Measurements from ENCODE around the gene GARNL3. TPM values are rescaled to one million over a fixed set of nuclear protein-coding genes. Genes with fewer than 3 reads are reported as not detected.

The GARNL3 gene
- total RNA-seq, 1 donor from 2014 or later = 32.0 TPM

- Histone ChIP-seq H3K27me3 (peaks cover 59% of the 10 kb centered on the region), H3K79me2 (ENCODE audit: low read depth) (no peaks in the 10 kb centered on the region), H3K4me2 (peak overlapping the region; percentile 96), H3K9me3 (ENCODE audit: low read depth) (no peaks in the 10 kb centered on the region), H4K20me1 (ENCODE audit: low read depth) (peaks cover 12% of the 10 kb centered on the region), H3K36me3 (no peaks in the 10 kb centered on the region), H3K9ac (no peak overlapping the region), H3K4me1 (no peaks in the 10 kb centered on the region), H3K27ac (no peak overlapping the region), H2AFZ (replicated peaks) (no peak overlapping the region), H3K4me3 (peak overlapping the region; percentile 74), H3F3A (ENCODE audit: low read depth) (peaks cover 29% of the 10 kb centered on the region)
- Mint-ChIP-seq H3K27ac (no peak overlapping the region), H3K9me3 (no peaks in the 10 kb centered on the region), H3K27me3 (ENCODE audit: insufficient read depth, low read depth) (peaks cover 17% of the 10 kb centered on the region), H3K4me3 (peak overlapping the region; percentile 84), H3K4me1 (peaks cover 3% of the 10 kb centered on the region), H3K36me3 (peaks cover 4% of the 10 kb centered on the region)
- DNase-seq (ENCODE audit: low spot score) = no peak
- TF ChIP-seq EZH2phosphoT487 (IDR thresholded peaks at IDR 0.05) = no peak
- TF ChIP-seq CTCF (IDR thresholded peaks at IDR 0.05) = no peak
- peak; percentile 60 for TF ChIP-seq EZH2 (IDR thresholded peaks at IDR 0.05)
These were observed 38.6 kb upstream of the GARNL3 start for GRCh38 chr9:127225801-127226625.

GRCh38 chr9:127229691-127230417 is 34.7 kb upstream of the GARNL3 start:
- Histone ChIP-seq H3K4me1 (no peaks in the 10 kb centered on the region), H3K27ac (no peak overlapping the region), H4K20me1 (ENCODE audit: low read depth) (peaks cover 12% of the 10 kb centered on the region), H3K79me2 (ENCODE audit: low read depth) (no peaks in the 10 kb centered on the region), H3K36me3 (no peaks in the 10 kb centered on the region), H3K4me2 (no peak overlapping the region), H3K4me3 (no peak overlapping the region), H2AFZ (replicated peaks) (no peak overlapping the region), H3K27me3 (peaks cover 30% of the 10 kb centered on the region), H3K9me3 (ENCODE audit: low read depth) (no peaks in the 10 kb centered on the region), H3K9ac (no peak overlapping the region), H3F3A (ENCODE audit: low read depth) (peaks cover 14% of the 10 kb centered on the region)
- no peak for DNase-seq (ENCODE audit: low spot score)
- H3K36me3 Mint-ChIP-seq = peaks cover 4% of the 10 kb centered on the region
- H3K27me3 Mint-ChIP-seq (ENCODE audit: insufficient read depth, low read depth) = peaks cover 3% of the 10 kb centered on the region
- H3K9me3 Mint-ChIP-seq = no peaks in the 10 kb centered on the region
- H3K4me3 Mint-ChIP-seq = no peak overlapping the region
- H3K27ac Mint-ChIP-seq = no peak overlapping the region
- H3K4me1 Mint-ChIP-seq = peaks cover 3% of the 10 kb centered on the region
- no peak for TF ChIP-seq EZH2 (IDR thresholded peaks at IDR 0.05)
- no peak for TF ChIP-seq CTCF (IDR thresholded peaks at IDR 0.05)

- TF ChIP-seq EZH2 (IDR thresholded peaks at IDR 0.05) = no peak
- TF ChIP-seq EZH2phosphoT487 (IDR thresholded peaks at IDR 0.05) = no peak
- no peak for TF ChIP-seq CTCF (IDR thresholded peaks at IDR 0.05)
- H3K27me3 ChIP-seq = peaks cover 14% of the 10 kb centered on the region
- Mint-ChIP-seq H3K27ac (no peak overlapping the region), H3K4me3 (no peak overlapping the region), H3K36me3 (peaks cover under 1% of the 10 kb centered on the region), H3K9me3 (no peaks in the 10 kb centered on the region), H3K4me1 (no peaks in the 10 kb centered on the region), H3K27me3 (ENCODE audit: insufficient read depth, low read depth) (no peaks in the 10 kb centered on the region)
- H3K9me3 ChIP-seq (ENCODE audit: low read depth) = no peaks in the 10 kb centered on the region
- DNase-seq (ENCODE audit: low spot score) = no peak
- H3K4me2 ChIP-seq = no peak overlapping the region
- H3K27ac ChIP-seq = no peak overlapping the region
- peaks cover 5% of the 10 kb centered on the region for H3F3A ChIP-seq (ENCODE audit: low read depth)
- peaks cover 2% of the 10 kb centered on the region for H4K20me1 ChIP-seq (ENCODE audit: low read depth)
- no peaks in the 10 kb centered on the region for H3K79me2 ChIP-seq (ENCODE audit: low read depth)
- no peak overlapping the region for H3K4me3 ChIP-seq
- no peak overlapping the region for H3K9ac ChIP-seq
- no peaks in the 10 kb centered on the region for H3K36me3 ChIP-seq
- no peak overlapping the region for H2AFZ ChIP-seq (replicated peaks)
- no peaks in the 10 kb centered on the region for H3K4me1 ChIP-seq
These were observed 32.9 kb upstream of the GARNL3 start for GRCh38 chr9:127231666-127232065.
